HEK293T (cell line): ENCODE results near the gene CORO2B.
"Not testable (repeated sequence)": the region's sequence is repeated elsewhere in the genome, so short reads cannot be mapped to it uniquely, and the experiment has no call there.

Experiments used
- CTCF ChIA-PET: fragments of 350-600 bp; formaldehyde crosslinking; extraction: SDS; loops from one replicate; lab custom pipeline; 2021; ENCODE audit warnings: antibody characterized with exemption, inconsistent platforms; lab: Yijun Ruan, JAX
- POLR2A ChIA-PET: fragments of 350-600 bp; formaldehyde crosslinking; extraction: SDS; loops from one replicate; lab custom pipeline; 2020; ENCODE audit warnings: antibody characterized with exemption, inconsistent platforms; lab: Yijun Ruan, JAX
- DNase-seq: peaks from one replicate; pipeline ENCODE4 v3.0.0; 2012; ENCODE audit warnings: mixed read lengths; ENCODE audit errors: extremely low spot score
- ARNT ChIP-seq: fragments of 450-650 bp; IDR thresholded peaks from 2 replicates; pipeline ENCODE4 v1.6.1; 2017; ENCODE audit warnings: mild to moderate bottlenecking
- BHLHE40 ChIP-seq: fragments of 450-650 bp; IDR thresholded peaks from 2 replicates; pipeline ENCODE4 v1.6.1; 2016; ENCODE audit warnings: mild to moderate bottlenecking, moderate library complexity, borderline replicate concordance
- CTBP1 ChIP-seq: fragments of 450-650 bp; IDR thresholded peaks from 2 replicates; pipeline ENCODE4 v1.6.1; 2016; ENCODE audit warnings: borderline replicate concordance
- ELF4 ChIP-seq: fragments of 450-650 bp; IDR thresholded peaks from 2 replicates; pipeline ENCODE4 v1.6.1; 2017; ENCODE audit warnings: antibody characterized with exemption
- FOXA1 ChIP-seq: fragments of 450-650 bp; IDR thresholded peaks from 2 replicates; pipeline ENCODE4 v1.6.1; 2016; ENCODE audit warnings: mild to moderate bottlenecking
- FOXK2 ChIP-seq: fragments of 450-650 bp; IDR thresholded peaks from 2 replicates; pipeline ENCODE4 v1.6.1; 2016; ENCODE audit warnings: mild to moderate bottlenecking
- FOXM1 ChIP-seq: fragments of 450-650 bp; IDR thresholded peaks from 2 replicates; pipeline ENCODE4 v1.6.1; 2017; ENCODE audit warnings: mild to moderate bottlenecking, borderline replicate concordance
- HDGF ChIP-seq: fragments of 450-650 bp; IDR thresholded peaks from 2 replicates; pipeline ENCODE4 v1.6.1; 2017; ENCODE audit warnings: antibody characterized with exemption, borderline replicate concordance
- L3MBTL2 ChIP-seq: fragments of 450-650 bp; conservative IDR thresholded peaks from 2 replicates; pipeline ENCODE4 v1.6.1; 2016; ENCODE audit warnings: mild to moderate bottlenecking
- LEF1 ChIP-seq: fragments of 450-650 bp; IDR thresholded peaks from 2 replicates; pipeline ENCODE4 v1.6.1; 2017; ENCODE audit warnings: mild to moderate bottlenecking, borderline replicate concordance
- NFRKB ChIP-seq: fragments of 450-650 bp; IDR thresholded peaks from 2 replicates; pipeline ENCODE4 v1.6.1; 2016; ENCODE audit warnings: mild to moderate bottlenecking, moderate library complexity
- PKNOX1 ChIP-seq: fragments of 450-650 bp; IDR thresholded peaks from 2 replicates; pipeline ENCODE4 v1.6.1; 2016
- SP1 ChIP-seq: fragments of 450-650 bp; IDR thresholded peaks from 2 replicates; pipeline ENCODE4 v1.6.1; 2017
- SUZ12 ChIP-seq: fragments of 450-650 bp; IDR thresholded peaks from 2 replicates; pipeline ENCODE4 v1.6.1; 2016; ENCODE audit warnings: mild to moderate bottlenecking
- TARDBP ChIP-seq: fragments of 450-650 bp; IDR thresholded peaks from 2 replicates; pipeline ENCODE4 v1.6.1; 2016
- ZNF384 ChIP-seq: fragments of 450-650 bp; IDR thresholded peaks from 2 replicates; pipeline ENCODE4 v1.6.1; 2016

CORO2B gene

GRCh38 chr15:68601206-68602197, 22.7 kb downstream of the CORO2B start:
- ChIA-PET POLR2A (no interaction called here), CTCF (no interaction called here)
- TF ChIP-seq LEF1 = no peak
- TF ChIP-seq BHLHE40 = no peak
- TF ChIP-seq HDGF = no peak
- no peak for TF ChIP-seq SP1
- no peak for TF ChIP-seq ELF4
- TF ChIP-seq PKNOX1 = no peak
- no peak for TF ChIP-seq FOXM1
- TF ChIP-seq FOXK2 = no peak
- TF ChIP-seq CTBP1 = no peak
- no peak for TF ChIP-seq ZNF384
- TF ChIP-seq NFRKB = no peak
- no peak for TF ChIP-seq ARNT
- no peak for TF ChIP-seq FOXA1
- no peak for TF ChIP-seq SUZ12
- no peak for TF ChIP-seq TARDBP
- TF ChIP-seq L3MBTL2 = no peak
- no peak for DNase-seq

- DNase-seq = no peak
- CTCF ChIA-PET = no interaction called here
- POLR2A ChIA-PET = no interaction called here
- TF ChIP-seq HDGF (no peak), ELF4 (no peak), NFRKB (no peak), SUZ12 (no peak), FOXA1 (no peak)
Observed at GRCh38 chr15:68602459-68603215, 23.8 kb downstream of the CORO2B start.

GRCh38 chr15:68603216-68603595, 24.4 kb downstream of the CORO2B start:
- TF ChIP-seq ELF4 (no peak), CTBP1 (no peak), FOXK2 (no peak), NFRKB (no peak), LEF1 (no peak), HDGF (no peak), FOXM1 (no peak), FOXA1 (no peak)
- ChIA-PET CTCF (interaction anchor here (0.6 kb wide), 1 partner anchor 762 kb away, joined by 3 read pairs; no protein-coding TSS in a partner anchor), POLR2A (no interaction called here)
- DNase-seq = no peak

- CTCF ChIA-PET = interaction anchor here (0.6 kb wide), 2 partner anchors 41 to 761 kb away, joined by 3 read pairs; no protein-coding TSS in a partner anchor
- TF ChIP-seq FOXM1 = no peak
- TF ChIP-seq SUZ12 = no peak
- TF ChIP-seq FOXA1 = no peak
- no peak for DNase-seq
- POLR2A ChIA-PET = no interaction called here
Observed at GRCh38 chr15:68603951-68604350, 25.2 kb downstream of the CORO2B start.

- POLR2A ChIA-PET, CTCF ChIA-PET: not testable (repeated sequence)
- TF ChIP-seq PKNOX1 (peak; percentile 86), CTBP1 (peak; percentile 27; the same call in 1 of the 2 replicates)
- peak; percentile 47 for DNase-seq
Observed at GRCh38 chr15:68604840-68605478, 26.2 kb downstream of the CORO2B start.

GRCh38 chr15:68606375-68606774, 27.6 kb downstream of the CORO2B start:
- DNase-seq = no peak
- ChIA-PET CTCF (interaction anchor here (1.8 kb wide), 1 partner anchor 45 kb away, joined by 6 read pairs; no protein-coding TSS in a partner anchor), POLR2A (no interaction called here)
- TF ChIP-seq L3MBTL2 (no peak), FOXA1 (no peak), ZNF384 (no peak), FOXK2 (no peak), HDGF (no peak), PKNOX1 (no peak), SUZ12 (no peak), CTBP1 (no peak), ELF4 (no peak), LEF1 (no peak)
